MM.1S (cell line): ENCODE measurements around the gene DUS2.

Source experiments
- DNase-seq: peaks from one replicate; pipeline ENCODE4 v3.0.0-alpha.2; 2015
- H2AFZ ChIP-seq: fragments of 300-600 bp; sonication (generic); 2 replicates; pipeline ENCODE4 v1.6.0; 2016; ENCODE audit warnings: antibody characterized with exemption, low read length
- H3F3A ChIP-seq: fragments of 300-600 bp; sonication (generic); 2 replicates; pipeline ENCODE4 v1.6.1; 2016; ENCODE audit warnings: mild to moderate bottlenecking, antibody characterized with exemption, low read length, moderate library complexity, mixed read lengths; ENCODE audit not compliant: insufficient read depth
- H3K27ac ChIP-seq: fragments of 300-600 bp; sonication (generic); 2 replicates; pipeline ENCODE4 v1.5.1; 2016; ENCODE audit warnings: mild to moderate bottlenecking, low read length
- H3K27me3 ChIP-seq: fragments of 300-600 bp; sonication (generic); replicated peaks from 2 replicates; pipeline ENCODE4 v1.6.0; 2016; ENCODE audit warnings: low read length; ENCODE audit not compliant: insufficient read depth
- H3K36me3 ChIP-seq: fragments of 300-600 bp; sonication (generic); replicated peaks from 2 replicates; pipeline ENCODE4 v1.6.1; 2016; ENCODE audit warnings: mild to moderate bottlenecking, low read length, mixed read lengths; ENCODE audit not compliant: insufficient read depth
- H3K4me1 ChIP-seq: fragments of 300-600 bp; sonication (generic); 2 replicates; pipeline ENCODE4 v1.6.1; 2016; ENCODE audit warnings: low read length, mixed read lengths
- H3K4me2 ChIP-seq: fragments of 300-600 bp; sonication (generic); 2 replicates; pipeline ENCODE4 v1.6.0; 2016; ENCODE audit warnings: low read depth, low read length
- H3K4me3 ChIP-seq: fragments of 300-600 bp; sonication (generic); 2 replicates; pipeline ENCODE4 v1.5.1; 2016; ENCODE audit warnings: low read length, mixed read lengths
- H3K79me2 ChIP-seq: fragments of 300-600 bp; sonication (generic); 2 replicates; pipeline ENCODE4 v1.6.1; 2016; ENCODE audit warnings: mixed run types, low read length, mixed read lengths
- H3K9ac ChIP-seq: fragments of 300-600 bp; sonication (generic); 2 replicates; pipeline ENCODE4 v1.6.1; 2016; ENCODE audit warnings: low read length, mixed read lengths
- H3K9me2 ChIP-seq: fragments of 300-600 bp; sonication (generic); replicated peaks from 2 replicates; pipeline ENCODE4 v1.6.1; 2016; ENCODE audit warnings: mild to moderate bottlenecking, low read length, mixed read lengths; ENCODE audit not compliant: insufficient read depth
- H3K9me3 ChIP-seq: fragments of 300-600 bp; sonication (generic); replicated peaks from 2 replicates; pipeline ENCODE4 v1.6.1; 2016; ENCODE audit warnings: mild to moderate bottlenecking, low read length, mixed read lengths; ENCODE audit not compliant: insufficient read depth
- H4K20me1 ChIP-seq: fragments of 300-600 bp; sonication (generic); 2 replicates; pipeline ENCODE4 v1.6.1; 2016; ENCODE audit warnings: mild to moderate bottlenecking, low read length, moderate library complexity, mixed read lengths; ENCODE audit not compliant: insufficient read depth
- EZH2 ChIP-seq: fragments of 300-600 bp; sonication (generic); optimal IDR thresholded peaks from 2 replicates; pipeline ENCODE3; 2017; ENCODE audit warnings: low read depth, mild to moderate bottlenecking, antibody characterized with exemption, low read length, mixed read lengths
- EZH2phosphoT487 ChIP-seq: fragments of 300-600 bp; sonication (generic); IDR thresholded peaks from 2 replicates; pipeline ENCODE4 v1.6.1; 2018; ENCODE audit warnings: antibody characterized with exemption, low read length
- TF ChIP-seq, protein P1 (sequence below): fragments of 300-600 bp; sonication (generic); IDR thresholded peaks from 2 replicates; pipeline ENCODE4 v1.5.1; 2016; ENCODE audit warnings: antibody characterized with exemption, low read length, mixed read lengths

The DUS2 gene

DNA sequence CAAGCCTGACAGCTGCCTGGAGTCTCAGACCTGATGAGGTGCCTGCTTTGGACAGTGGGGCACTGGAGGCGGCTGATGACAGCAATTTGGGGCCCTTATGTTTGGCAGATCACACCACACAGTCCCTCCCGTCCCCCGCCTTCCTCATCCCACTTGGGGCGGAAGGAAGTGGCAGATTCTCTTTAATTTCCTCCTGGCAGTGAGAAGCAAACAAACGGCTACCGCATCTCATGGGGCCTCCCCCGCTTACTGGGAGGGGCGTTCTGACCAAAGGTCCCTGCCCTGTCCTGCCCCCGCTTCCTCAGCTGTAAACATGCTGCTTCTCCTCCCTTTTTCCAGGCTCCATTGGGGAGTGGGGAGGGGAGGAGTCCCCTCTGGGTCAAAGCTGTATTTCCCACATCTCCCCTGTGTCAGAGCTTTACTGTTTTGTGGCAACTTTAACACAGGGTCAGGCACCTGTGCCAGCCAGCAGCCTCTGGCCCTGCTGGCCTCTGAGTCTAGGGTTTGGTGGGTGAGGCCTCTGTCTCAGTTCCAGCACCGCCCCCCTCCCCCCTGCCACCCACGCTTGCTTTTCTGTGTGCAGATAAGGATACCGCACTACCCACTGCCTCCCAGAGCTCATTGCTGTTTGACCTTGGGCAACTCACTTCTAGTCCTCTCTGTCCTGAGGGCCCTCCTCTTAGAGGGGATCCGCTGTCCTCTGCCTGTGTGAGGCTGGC is 56.7 kb downstream of the DUS2 start:
- Histone ChIP-seq H3K9me3 (no peaks in the 10 kb centered on the region), H3K9ac (no peak overlapping the region), H3K4me1 (peaks cover 8% of the 10 kb centered on the region), H3F3A (0 out of 2 replicates have a peak, but pooled peaks cover 10% of the 10 kb centered on the region), H3K4me2 (no peak overlapping the region), H3K4me3 (no peak overlapping the region), H2AFZ (no peak overlapping the region), H4K20me1 (no peaks in the 10 kb centered on the region), H3K27ac (no peak overlapping the region), H3K27me3 (no peaks in the 10 kb centered on the region), H3K79me2 (no peaks in the 10 kb centered on the region), H3K36me3 (no peaks in the 10 kb centered on the region), H3K9me2 (no peaks in the 10 kb centered on the region)
- no peak for DNase-seq
- TF ChIP-seq EZH2phosphoT487 = no peak
- TF ChIP-seq EZH2 = no peak
- TF ChIP-seq, protein P1, sequence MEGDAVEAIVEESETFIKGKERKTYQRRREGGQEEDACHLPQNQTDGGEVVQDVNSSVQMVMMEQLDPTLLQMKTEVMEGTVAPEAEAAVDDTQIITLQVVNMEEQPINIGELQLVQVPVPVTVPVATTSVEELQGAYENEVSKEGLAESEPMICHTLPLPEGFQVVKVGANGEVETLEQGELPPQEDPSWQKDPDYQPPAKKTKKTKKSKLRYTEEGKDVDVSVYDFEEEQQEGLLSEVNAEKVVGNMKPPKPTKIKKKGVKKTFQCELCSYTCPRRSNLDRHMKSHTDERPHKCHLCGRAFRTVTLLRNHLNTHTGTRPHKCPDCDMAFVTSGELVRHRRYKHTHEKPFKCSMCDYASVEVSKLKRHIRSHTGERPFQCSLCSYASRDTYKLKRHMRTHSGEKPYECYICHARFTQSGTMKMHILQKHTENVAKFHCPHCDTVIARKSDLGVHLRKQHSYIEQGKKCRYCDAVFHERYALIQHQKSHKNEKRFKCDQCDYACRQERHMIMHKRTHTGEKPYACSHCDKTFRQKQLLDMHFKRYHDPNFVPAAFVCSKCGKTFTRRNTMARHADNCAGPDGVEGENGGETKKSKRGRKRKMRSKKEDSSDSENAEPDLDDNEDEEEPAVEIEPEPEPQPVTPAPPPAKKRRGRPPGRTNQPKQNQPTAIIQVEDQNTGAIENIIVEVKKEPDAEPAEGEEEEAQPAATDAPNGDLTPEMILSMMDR = no peak

DNA sequence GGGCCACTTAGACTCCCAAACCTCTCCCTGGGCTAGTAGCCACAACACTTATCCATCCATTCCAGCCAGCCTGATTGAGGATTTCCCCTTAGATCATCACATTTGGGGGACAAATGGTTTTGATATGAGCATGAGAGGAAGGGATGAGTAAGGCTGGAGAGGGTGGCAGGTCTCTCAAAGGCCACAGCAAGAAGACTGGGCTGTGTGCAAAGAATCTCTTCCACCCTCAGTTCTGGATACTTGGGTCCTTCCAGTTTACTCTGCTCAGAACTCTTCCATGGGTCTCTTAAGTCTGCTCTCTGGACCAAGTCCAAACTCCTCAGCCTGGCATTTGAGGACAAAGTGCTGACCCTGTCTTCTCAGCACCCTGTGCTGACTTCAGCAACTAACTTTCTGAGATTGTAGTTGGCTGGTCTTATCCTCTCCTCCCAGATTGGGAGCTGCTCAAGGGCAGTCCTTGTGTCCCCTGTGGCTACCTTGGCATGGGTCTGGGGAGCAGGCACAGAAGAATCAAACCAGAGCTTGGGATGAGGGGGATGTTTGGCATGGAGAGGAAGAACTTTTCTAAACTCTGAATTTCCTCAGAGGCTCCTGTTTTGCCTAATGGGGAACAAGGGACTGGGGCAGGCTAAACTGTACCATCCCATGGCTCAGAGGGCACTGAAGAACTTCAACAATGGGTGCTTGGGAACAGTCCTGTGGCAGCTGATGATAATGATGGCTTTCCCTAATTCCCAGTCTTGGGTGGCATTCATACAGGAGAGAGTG is 59.0 kb downstream of the DUS2 start:
- no peaks in the 10 kb centered on the region for H3K9me3 ChIP-seq
- TF ChIP-seq EZH2 (no peak), EZH2phosphoT487 (no peak)
- TF ChIP-seq, protein P1 = no peak
- no peaks in the 10 kb centered on the region for H3K9me2 ChIP-seq
- no peaks in the 10 kb centered on the region for H4K20me1 ChIP-seq
- no peak overlapping the region for H3K9ac ChIP-seq
- no peak overlapping the region for H3K4me2 ChIP-seq
- peaks cover 8% of the 10 kb centered on the region for H3K4me1 ChIP-seq
- H3K36me3 ChIP-seq = no peaks in the 10 kb centered on the region
- peaks cover 16% of the 10 kb centered on the region for H3K79me2 ChIP-seq
- peaks cover 27% of the 10 kb centered on the region for H3F3A ChIP-seq
- H3K4me3 ChIP-seq = no peak overlapping the region
- no peak for DNase-seq
- H3K27me3 ChIP-seq = no peaks in the 10 kb centered on the region
- H2AFZ ChIP-seq = no peak overlapping the region
- H3K27ac ChIP-seq = no peak overlapping the region

DNA sequence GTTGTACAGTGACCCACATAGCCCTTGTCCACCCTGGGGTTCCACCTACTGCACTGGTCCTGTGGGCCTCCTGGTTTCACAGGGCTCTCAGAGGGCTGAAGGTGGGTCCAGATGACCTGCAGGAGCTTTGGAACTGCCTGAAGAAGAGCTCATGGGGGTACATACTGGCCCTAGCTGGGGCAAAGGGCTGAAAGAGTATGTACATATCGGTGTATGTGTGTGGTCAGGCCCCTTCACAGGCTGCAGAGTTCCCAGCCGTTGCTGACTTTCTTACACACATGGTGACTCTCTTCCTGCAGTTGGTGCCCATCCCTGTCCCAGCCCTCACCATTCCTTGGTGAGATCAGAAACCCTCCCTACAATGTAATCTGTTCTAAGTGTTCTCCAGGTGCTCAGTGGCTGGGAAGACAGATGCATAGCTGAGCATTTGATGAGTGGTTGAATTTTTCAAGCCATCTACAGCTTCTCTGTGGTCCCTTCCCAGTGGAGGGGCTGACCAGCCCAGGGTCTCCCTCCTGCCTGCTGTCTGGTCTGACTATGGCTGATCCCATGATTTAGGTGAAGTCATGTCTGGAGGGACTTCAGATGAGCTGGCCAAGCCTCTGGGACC is 59.6 kb downstream of the DUS2 start:
- Histone ChIP-seq H3K27ac (no peak overlapping the region), H3K4me3 (no peak overlapping the region), H3K4me2 (no peak overlapping the region), H3K4me1 (peaks cover 10% of the 10 kb centered on the region), H3K36me3 (no peaks in the 10 kb centered on the region), H3F3A (peaks cover 30% of the 10 kb centered on the region), H4K20me1 (0 out of 2 replicates have a peak, but pooled peaks cover 1% of the 10 kb centered on the region), H3K9me3 (no peaks in the 10 kb centered on the region), H3K79me2 (peaks cover 23% of the 10 kb centered on the region), H3K27me3 (no peaks in the 10 kb centered on the region), H3K9me2 (no peaks in the 10 kb centered on the region), H3K9ac (no peak overlapping the region), H2AFZ (no peak overlapping the region)
- DNase-seq = no peak
- TF ChIP-seq EZH2phosphoT487 = no peak
- no peak for TF ChIP-seq EZH2
- TF ChIP-seq, protein P1 = no peak
